ENCODE measurements around the gene DDRGK1. TPM values are rescaled to one million over a fixed set of nuclear protein-coding genes. Genes with fewer than 3 reads are reported as not detected.

The DDRGK1 gene
- polyA plus RNA-seq, 1 donor from 2014 or later: 67.6 TPM

DNA sequence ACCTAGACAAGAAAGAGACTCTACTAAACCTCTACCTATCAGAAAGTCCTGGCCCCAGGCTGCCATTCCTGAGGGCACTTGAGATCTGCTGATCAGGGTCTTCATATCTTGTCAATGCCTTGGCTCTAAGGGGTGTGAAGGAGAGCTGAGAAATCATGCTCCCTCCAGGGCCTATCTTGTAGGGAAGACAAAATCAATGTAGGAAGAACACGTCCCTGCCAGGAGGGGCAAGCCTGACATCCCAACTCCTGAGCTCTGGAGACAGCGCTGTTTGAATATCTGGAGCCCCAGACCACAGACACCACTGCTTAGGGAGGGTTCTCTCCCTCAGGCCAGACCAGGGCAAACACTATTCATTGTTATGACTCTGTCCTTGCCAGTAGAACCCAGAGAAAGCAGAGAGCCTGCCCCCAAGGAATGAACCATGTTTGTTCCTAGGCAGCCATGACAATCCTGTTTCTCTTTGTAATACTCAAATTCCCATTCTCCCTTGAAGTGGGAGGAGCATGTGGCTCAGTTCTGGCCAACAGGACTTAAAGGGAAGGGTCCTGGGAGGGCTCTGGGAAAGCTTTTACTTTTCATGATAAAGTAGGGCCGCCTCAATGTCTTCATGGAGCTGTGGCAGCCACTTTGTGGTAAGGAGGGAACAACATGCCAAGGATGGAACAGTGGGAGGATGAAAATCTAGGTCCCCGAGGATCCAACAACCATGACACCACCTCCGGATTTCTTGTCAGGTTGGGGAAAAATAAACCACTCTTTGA, 43.0 kb downstream of the DDRGK1 start:
- Histone ChIP-seq H3K79me2 (replicated peaks; ENCODE audit: insufficient read depth, low read length) (peaks cover 36% of the 10 kb centered on the region), H3K36me3 (ENCODE audit: insufficient read depth, low read length) (no peaks in the 10 kb centered on the region), H3K27me3 (ENCODE audit: insufficient read depth, low read depth, low read length) (no peaks in the 10 kb centered on the region), H4K20me1 (ENCODE audit: insufficient read depth) (no peaks in the 10 kb centered on the region), H3K4me2 (ENCODE audit: low read length) (no peak overlapping the region), H3K4me3 (ENCODE audit: low read length) (no peak overlapping the region), H3K9me2 (ENCODE audit: insufficient read depth, low read length) (no peaks in the 10 kb centered on the region), H3K9ac (ENCODE audit: low read length) (no peak overlapping the region), H3K9me3 (ENCODE audit: low read length) (no peaks in the 10 kb centered on the region), H3K27ac (ENCODE audit: low read length) (no peak overlapping the region), H3F3A (ENCODE audit: insufficient read depth, low read length, poor library complexity, severe bottlenecking) (no peaks in the 10 kb centered on the region), H2AFZ (ENCODE audit: low read depth, low read length) (no peak overlapping the region)
- TF ChIP-seq SMC3 (conservative IDR thresholded peaks at IDR 0.05; ENCODE audit: poor library complexity) (no peak), EP300 (conservative IDR thresholded peaks at IDR 0.05; ENCODE audit: poor library complexity, severe bottlenecking) (no peak), EZH2 (IDR thresholded peaks at IDR 0.05; ENCODE audit: borderline replicate concordance, insufficient read depth, low read length, poor library complexity, severe bottlenecking) (no peak), RAD21 (conservative IDR thresholded peaks at IDR 0.05) (no peak), MXI1 (conservative IDR thresholded peaks at IDR 0.05; ENCODE audit: poor library complexity, severe bottlenecking) (no peak), TAF1 (IDR thresholded peaks at IDR 0.05; ENCODE audit: low read depth) (no peak), POLR2AphosphoS5 (IDR thresholded peaks at IDR 0.05) (no peak)
- TF ChIP-seq, protein P1, sequence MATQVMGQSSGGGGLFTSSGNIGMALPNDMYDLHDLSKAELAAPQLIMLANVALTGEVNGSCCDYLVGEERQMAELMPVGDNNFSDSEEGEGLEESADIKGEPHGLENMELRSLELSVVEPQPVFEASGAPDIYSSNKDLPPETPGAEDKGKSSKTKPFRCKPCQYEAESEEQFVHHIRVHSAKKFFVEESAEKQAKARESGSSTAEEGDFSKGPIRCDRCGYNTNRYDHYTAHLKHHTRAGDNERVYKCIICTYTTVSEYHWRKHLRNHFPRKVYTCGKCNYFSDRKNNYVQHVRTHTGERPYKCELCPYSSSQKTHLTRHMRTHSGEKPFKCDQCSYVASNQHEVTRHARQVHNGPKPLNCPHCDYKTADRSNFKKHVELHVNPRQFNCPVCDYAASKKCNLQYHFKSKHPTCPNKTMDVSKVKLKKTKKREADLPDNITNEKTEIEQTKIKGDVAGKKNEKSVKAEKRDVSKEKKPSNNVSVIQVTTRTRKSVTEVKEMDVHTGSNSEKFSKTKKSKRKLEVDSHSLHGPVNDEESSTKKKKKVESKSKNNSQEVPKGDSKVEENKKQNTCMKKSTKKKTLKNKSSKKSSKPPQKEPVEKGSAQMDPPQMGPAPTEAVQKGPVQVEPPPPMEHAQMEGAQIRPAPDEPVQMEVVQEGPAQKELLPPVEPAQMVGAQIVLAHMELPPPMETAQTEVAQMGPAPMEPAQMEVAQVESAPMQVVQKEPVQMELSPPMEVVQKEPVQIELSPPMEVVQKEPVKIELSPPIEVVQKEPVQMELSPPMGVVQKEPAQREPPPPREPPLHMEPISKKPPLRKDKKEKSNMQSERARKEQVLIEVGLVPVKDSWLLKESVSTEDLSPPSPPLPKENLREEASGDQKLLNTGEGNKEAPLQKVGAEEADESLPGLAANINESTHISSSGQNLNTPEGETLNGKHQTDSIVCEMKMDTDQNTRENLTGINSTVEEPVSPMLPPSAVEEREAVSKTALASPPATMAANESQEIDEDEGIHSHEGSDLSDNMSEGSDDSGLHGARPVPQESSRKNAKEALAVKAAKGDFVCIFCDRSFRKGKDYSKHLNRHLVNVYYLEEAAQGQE (IDR thresholded peaks at IDR 0.05; ENCODE audit: borderline replicate concordance): no peak
- TF ChIP-seq, protein P2, sequence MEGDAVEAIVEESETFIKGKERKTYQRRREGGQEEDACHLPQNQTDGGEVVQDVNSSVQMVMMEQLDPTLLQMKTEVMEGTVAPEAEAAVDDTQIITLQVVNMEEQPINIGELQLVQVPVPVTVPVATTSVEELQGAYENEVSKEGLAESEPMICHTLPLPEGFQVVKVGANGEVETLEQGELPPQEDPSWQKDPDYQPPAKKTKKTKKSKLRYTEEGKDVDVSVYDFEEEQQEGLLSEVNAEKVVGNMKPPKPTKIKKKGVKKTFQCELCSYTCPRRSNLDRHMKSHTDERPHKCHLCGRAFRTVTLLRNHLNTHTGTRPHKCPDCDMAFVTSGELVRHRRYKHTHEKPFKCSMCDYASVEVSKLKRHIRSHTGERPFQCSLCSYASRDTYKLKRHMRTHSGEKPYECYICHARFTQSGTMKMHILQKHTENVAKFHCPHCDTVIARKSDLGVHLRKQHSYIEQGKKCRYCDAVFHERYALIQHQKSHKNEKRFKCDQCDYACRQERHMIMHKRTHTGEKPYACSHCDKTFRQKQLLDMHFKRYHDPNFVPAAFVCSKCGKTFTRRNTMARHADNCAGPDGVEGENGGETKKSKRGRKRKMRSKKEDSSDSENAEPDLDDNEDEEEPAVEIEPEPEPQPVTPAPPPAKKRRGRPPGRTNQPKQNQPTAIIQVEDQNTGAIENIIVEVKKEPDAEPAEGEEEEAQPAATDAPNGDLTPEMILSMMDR (IDR thresholded peaks at IDR 0.05; ENCODE audit: poor library complexity, severe bottlenecking): no peak

DNA sequence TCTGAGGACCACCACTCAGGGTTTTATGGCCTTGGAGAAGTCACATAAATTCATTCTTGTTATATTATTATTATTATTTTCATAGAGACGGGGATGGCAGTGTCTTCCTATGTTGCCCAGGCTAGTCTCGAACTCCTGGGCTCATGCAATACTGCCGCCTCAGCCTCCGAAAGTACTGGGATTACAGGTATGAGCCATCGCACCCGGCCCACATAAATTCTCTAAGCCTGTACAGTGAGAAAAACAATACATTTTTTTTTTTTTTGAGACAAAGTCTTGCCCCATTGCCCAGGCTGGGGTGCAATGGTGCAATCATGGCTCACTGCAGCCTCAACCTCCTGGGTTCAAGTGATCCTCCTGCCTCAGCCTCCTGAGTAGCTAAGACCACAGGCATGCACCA, 44.1 kb downstream of the DDRGK1 start:
- Histone ChIP-seq H3K4me2 (ENCODE audit: low read length) (no peak overlapping the region), H3F3A (ENCODE audit: insufficient read depth, low read length, poor library complexity, severe bottlenecking) (no peaks in the 10 kb centered on the region), H3K9me2 (ENCODE audit: insufficient read depth, low read length) (no peaks in the 10 kb centered on the region), H3K36me3 (ENCODE audit: insufficient read depth, low read length) (no peaks in the 10 kb centered on the region), H3K79me2 (replicated peaks; ENCODE audit: insufficient read depth, low read length) (peaks cover 44% of the 10 kb centered on the region), H2AFZ (ENCODE audit: low read depth, low read length) (no peak overlapping the region), H4K20me1 (ENCODE audit: insufficient read depth) (no peaks in the 10 kb centered on the region), H3K4me3 (ENCODE audit: low read length) (peak overlapping the region; percentile 87), H3K27ac (ENCODE audit: low read length) (peak overlapping the region; percentile 72), H3K9ac (ENCODE audit: low read length) (no peak overlapping the region), H3K27me3 (ENCODE audit: insufficient read depth, low read depth, low read length) (no peaks in the 10 kb centered on the region), H3K9me3 (ENCODE audit: low read length) (no peaks in the 10 kb centered on the region)
- TF ChIP-seq EZH2 (IDR thresholded peaks at IDR 0.05; ENCODE audit: borderline replicate concordance, insufficient read depth, low read length, poor library complexity, severe bottlenecking) (no peak), EP300 (conservative IDR thresholded peaks at IDR 0.05; ENCODE audit: poor library complexity, severe bottlenecking) (no peak), MXI1 (conservative IDR thresholded peaks at IDR 0.05; ENCODE audit: poor library complexity, severe bottlenecking) (no peak), SMC3 (conservative IDR thresholded peaks at IDR 0.05; ENCODE audit: poor library complexity) (no peak), TAF1 (IDR thresholded peaks at IDR 0.05; ENCODE audit: low read depth) (no peak), RAD21 (conservative IDR thresholded peaks at IDR 0.05) (no peak), POLR2AphosphoS5 (IDR thresholded peaks at IDR 0.05) (no peak)
- TF ChIP-seq, protein P2 (IDR thresholded peaks at IDR 0.05; ENCODE audit: poor library complexity, severe bottlenecking): no peak
- TF ChIP-seq, protein P1 (IDR thresholded peaks at IDR 0.05; ENCODE audit: borderline replicate concordance): no peak
